ENCODE data around the gene PALLD.
"Not testable (repeated sequence)": the region's sequence is repeated elsewhere in the genome, so short reads cannot be mapped to it uniquely, and the experiment has no call there.

Gene PALLD

DNA sequence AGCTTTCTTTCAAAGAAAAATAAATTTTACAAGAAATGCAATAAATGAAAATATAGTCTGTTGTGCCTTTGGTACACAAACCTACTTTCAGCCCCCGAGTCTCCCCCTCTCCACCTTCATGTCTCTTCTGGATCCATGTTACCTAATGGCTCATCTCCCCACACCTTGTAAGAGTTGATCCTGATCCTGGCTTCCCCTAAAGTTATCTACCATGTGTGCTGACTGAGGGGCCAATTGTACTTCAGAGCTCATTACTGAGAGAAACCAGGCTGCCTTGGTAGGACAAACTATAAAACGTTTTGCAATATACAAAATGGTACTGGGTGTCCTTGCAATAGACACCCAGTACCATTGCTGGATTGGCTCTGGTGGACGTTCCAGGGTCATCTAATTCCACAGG, 11.8 kb downstream of the PALLD start:
- no peak for TF ChIP-seq MYC (IDR thresholded peaks at IDR 0.05; ENCODE audit: low read depth, low read length)
- TF ChIP-seq, protein P1, sequence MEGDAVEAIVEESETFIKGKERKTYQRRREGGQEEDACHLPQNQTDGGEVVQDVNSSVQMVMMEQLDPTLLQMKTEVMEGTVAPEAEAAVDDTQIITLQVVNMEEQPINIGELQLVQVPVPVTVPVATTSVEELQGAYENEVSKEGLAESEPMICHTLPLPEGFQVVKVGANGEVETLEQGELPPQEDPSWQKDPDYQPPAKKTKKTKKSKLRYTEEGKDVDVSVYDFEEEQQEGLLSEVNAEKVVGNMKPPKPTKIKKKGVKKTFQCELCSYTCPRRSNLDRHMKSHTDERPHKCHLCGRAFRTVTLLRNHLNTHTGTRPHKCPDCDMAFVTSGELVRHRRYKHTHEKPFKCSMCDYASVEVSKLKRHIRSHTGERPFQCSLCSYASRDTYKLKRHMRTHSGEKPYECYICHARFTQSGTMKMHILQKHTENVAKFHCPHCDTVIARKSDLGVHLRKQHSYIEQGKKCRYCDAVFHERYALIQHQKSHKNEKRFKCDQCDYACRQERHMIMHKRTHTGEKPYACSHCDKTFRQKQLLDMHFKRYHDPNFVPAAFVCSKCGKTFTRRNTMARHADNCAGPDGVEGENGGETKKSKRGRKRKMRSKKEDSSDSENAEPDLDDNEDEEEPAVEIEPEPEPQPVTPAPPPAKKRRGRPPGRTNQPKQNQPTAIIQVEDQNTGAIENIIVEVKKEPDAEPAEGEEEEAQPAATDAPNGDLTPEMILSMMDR (IDR thresholded peaks at IDR 0.05; ENCODE audit: low read depth, low read length) = no peak
- TF ChIP-seq POLR2A (IDR thresholded peaks at IDR 0.05; ENCODE audit: extremely low read depth, insufficient read length) = no peak
- TF ChIP-seq, protein P2, sequence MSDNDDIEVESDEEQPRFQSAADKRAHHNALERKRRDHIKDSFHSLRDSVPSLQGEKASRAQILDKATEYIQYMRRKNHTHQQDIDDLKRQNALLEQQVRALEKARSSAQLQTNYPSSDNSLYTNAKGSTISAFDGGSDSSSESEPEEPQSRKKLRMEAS (IDR thresholded peaks at IDR 0.05; ENCODE audit: low read depth, low read length) = no peak
- no peak overlapping the region for H3K4me3 ChIP-seq (ENCODE audit: low read depth, low read length)
- no peak for DNase-seq (ENCODE audit: low read depth)

DNA sequence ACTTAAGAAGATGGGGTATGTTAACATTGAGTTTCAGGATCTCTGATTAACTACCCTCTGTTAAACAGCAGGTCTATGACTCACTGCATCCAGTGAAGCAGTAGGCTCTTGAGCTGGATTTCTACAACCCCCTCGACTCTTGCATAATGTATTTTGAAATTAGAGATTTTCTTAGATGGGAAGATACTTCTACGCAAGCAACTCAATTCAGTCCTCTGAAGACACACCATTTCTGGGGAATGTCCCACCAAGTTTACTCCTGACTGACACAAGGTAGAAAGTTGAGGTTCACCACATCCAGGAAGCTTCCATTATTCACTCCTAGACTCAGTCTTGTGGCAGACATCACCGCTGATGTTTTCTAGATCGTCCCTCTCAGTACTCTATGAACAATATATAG, 12.9 kb downstream of the PALLD start:
- TF ChIP-seq POLR2A (IDR thresholded peaks at IDR 0.05; ENCODE audit: extremely low read depth, insufficient read length) (no peak), MYC (IDR thresholded peaks at IDR 0.05; ENCODE audit: low read depth, low read length) (no peak)
- TF ChIP-seq, protein P2 (IDR thresholded peaks at IDR 0.05; ENCODE audit: low read depth, low read length) = no peak
- TF ChIP-seq, protein P1 (IDR thresholded peaks at IDR 0.05; ENCODE audit: low read depth, low read length) = no peak
- DNase-seq (ENCODE audit: low read depth) = peak; percentile 77
- H3K4me3 ChIP-seq (ENCODE audit: low read depth, low read length) = no peak overlapping the region

DNA sequence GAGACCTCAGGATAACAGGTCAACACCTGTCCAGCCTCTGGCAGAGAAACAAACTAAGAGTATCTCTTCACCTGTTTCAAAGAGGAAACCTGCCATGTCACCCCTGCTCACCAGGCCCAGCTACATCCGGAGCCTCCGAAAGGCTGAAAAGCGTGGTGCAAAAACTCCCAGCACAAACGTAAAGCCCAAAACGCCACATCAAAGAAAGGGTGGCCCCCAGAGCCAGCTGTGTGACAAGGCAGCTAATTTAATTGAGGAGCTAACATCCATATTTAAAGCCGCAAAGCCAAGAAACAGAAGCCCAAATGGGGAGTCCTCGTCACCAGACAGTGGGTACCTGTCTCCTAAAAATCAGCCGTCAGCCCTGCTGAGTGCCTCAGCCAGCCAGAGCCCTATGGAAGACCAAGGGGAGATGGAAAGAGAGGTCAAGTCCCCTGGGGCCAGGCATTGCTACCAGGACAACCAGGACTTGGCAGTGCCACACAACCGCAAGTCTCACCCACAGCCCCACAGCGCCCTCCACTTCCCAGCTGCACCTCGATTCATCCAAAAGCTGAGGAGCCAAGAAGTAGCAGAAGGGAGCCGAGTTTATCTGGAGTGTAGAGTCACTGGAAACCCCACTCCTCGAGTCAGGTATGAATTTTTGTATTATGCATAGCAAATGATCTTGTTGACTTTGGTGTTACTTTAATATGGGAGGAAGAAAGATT, 15.1 kb downstream of the PALLD start:
- no peak for TF ChIP-seq POLR2A (IDR thresholded peaks at IDR 0.05; ENCODE audit: extremely low read depth, insufficient read length)
- DNase-seq (ENCODE audit: low read depth) = no peak
- H3K4me3 ChIP-seq (ENCODE audit: low read depth, low read length) = no peak overlapping the region

DNA sequence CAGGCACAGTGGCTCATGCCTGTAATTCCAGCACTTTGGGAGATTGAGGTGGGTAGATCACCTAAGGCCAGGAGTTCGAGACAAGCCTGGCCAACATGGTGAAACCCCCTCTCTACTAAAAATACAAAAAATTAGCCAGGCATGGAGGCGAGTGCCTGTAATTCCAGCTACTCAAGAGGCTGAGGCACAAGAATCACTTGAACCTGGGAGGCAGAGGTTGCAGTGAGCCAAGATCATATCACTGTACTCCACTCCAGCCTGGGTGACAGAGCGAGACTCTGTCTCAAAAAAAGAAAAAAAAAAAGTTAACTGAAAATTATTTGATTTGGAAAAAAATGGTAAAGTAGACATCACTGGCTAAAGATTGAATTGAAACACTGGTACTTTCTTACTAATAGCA, 17.0 kb downstream of the PALLD start:
- not testable (repeated sequence) for H3K4me3 ChIP-seq (ENCODE audit: low read depth, low read length); DNase-seq (ENCODE audit: low read depth)

DNA sequence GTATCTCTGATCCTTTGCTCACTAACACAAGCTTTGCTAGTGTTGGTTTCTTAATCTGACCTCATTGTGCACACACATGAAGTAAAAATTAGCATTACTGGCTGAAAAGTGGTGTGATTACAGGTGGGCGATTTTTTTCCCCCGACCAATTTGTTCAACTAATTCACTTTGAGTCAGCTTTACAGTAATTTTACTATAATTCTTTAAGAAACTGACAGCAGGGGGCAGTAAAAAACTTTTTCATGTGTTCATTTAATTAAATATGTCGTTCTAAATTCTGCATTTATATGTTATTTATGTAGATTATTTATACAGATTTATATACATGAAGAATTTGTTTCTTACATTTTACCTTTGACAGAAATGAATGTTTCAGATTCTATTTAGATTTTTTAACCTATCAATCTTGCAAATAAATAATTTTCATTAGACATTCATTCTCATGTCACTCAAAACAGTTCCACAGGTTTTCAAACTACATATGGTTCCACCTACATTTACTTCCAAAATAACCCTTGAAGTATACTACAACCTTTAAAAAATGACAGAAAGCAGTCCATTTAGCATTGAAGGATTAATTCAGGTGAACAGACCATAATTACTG, 17.5 kb downstream of the PALLD start:
- no peak overlapping the region for H3K4me3 ChIP-seq (ENCODE audit: low read depth, low read length)
- DNase-seq (ENCODE audit: low read depth) = peak; percentile 42
- TF ChIP-seq, protein P1 (IDR thresholded peaks at IDR 0.05; ENCODE audit: low read depth, low read length) = no peak
- TF ChIP-seq POLR2A (IDR thresholded peaks at IDR 0.05; ENCODE audit: extremely low read depth, insufficient read length) (no peak), MYC (IDR thresholded peaks at IDR 0.05; ENCODE audit: low read depth, low read length) (no peak)
- TF ChIP-seq, protein P2 (IDR thresholded peaks at IDR 0.05; ENCODE audit: low read depth, low read length) = no peak

DNA sequence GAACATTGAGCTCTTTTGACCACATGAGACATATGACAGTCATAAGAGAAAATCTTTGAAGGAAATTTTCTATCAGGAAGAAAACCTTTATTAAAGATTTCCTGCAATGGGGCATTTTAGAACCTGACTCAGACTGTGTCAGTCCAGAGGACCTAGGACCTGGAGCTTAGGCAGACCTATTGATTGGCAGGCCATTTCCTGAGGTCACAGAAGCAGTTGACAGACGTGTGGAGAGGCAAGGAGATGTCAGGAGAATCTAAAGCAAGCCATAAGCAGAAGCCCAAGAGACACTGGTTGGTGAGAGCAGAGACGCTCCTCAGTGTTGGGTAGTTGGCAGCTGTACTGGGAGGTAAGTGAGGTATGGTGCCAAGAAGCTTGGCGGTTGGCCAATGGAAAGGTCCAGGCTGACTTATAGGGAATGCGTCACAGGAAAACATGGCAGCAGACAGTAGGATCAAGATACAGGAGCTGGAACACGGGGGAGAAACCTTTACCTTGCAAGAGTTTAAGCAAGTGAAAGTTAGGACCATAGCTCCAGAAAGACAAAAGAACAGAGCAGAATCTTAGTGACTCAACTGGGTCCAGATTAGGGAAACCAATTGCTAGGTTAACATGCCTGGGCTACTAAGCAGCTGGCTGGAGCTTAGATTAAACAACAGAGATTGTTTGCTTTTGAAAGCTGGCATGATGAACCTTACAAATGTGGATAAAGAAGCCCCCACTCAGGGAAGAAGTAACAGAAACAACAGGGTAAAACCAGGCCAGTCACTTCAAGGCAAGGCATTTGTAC, 18.6 kb downstream of the PALLD start:
- TF ChIP-seq POLR2A (IDR thresholded peaks at IDR 0.05; ENCODE audit: extremely low read depth, insufficient read length) (no peak), MYC (IDR thresholded peaks at IDR 0.05; ENCODE audit: low read depth, low read length) (no peak)
- TF ChIP-seq, protein P1 (IDR thresholded peaks at IDR 0.05; ENCODE audit: low read depth, low read length) = no peak
- TF ChIP-seq, protein P2 (IDR thresholded peaks at IDR 0.05; ENCODE audit: low read depth, low read length) = no peak
- H3K4me3 ChIP-seq (ENCODE audit: low read depth, low read length) = no peak overlapping the region
- no peak for DNase-seq (ENCODE audit: low read depth)
